K562 (cell line): ENCODE data around the gene CHST15. TPM values are rescaled to one million over a fixed set of nuclear protein-coding genes. Genes with fewer than 3 reads are reported as not detected.
A peak's percentile ranks its signal among the peaks of the same experiment; 100 is the strongest.

ENCODE experiments used
- CAMTA2 ChIP-seq: fragments of 250-450 bp; sonication (Bioruptor Pico); conservative IDR thresholded peaks from 2 replicates; pipeline ENCODE4 v1.5.1; 2022
- CTBP1 ChIP-seq: fragments of 450-650 bp; IDR thresholded peaks from 2 replicates; pipeline ENCODE4 v1.6.1; 2016; ENCODE audit warnings: borderline replicate concordance
- DNMT1 ChIP-seq: fragments of 450-650 bp; IDR thresholded peaks from 2 replicates; pipeline ENCODE4 v1.6.1; 2016; ENCODE audit warnings: antibody characterized with exemption, mild to moderate bottlenecking
- GABPB2 ChIP-seq: fragments of 250-450 bp; sonication (Bioruptor Pico); conservative IDR thresholded peaks from 2 replicates; pipeline ENCODE4 v1.5.1; 2021; ENCODE audit warnings: mild to moderate bottlenecking
- KDM4B ChIP-seq, 2 experiments: fragments of 450-650 bp in 1 of 2; sonication (generic) in 1 of 2; IDR thresholded peaks; 2 replicates each; pipeline ENCODE4 v1.6.1; 2016 to 2017; ENCODE audit warnings: borderline replicate concordance in 2 of 2, antibody characterized with exemption in 1 of 2, low read depth in 1 of 2, mild to moderate bottlenecking in 1 of 2
- NFIC ChIP-seq: fragments of 450-650 bp; IDR thresholded peaks from 2 replicates; pipeline ENCODE4 v1.6.1; 2017; ENCODE audit warnings: mild to moderate bottlenecking, inconsistent platforms
- POLR2A ChIP-seq: fragments of 450-650 bp; conservative IDR thresholded peaks from 2 replicates; pipeline ENCODE4 v1.6.1; 2016
- RAD21 ChIP-seq, 2 experiments: fragments of 250-450 bp in 1 of 2; fragments of 450-650 bp in 1 of 2; sonication (Bioruptor Pico) in 1 of 2; formaldehyde crosslinking in 1 of 2; IDR thresholded peaks in 1 of 2; conservative IDR thresholded peaks in 1 of 2; 2 replicates each; pipeline versions ENCODE4 v1.4.0 to v1.8.0; 2020 to 2022; ENCODE audit warnings: mild to moderate bottlenecking in 2 of 2, moderate library complexity in 1 of 2
- RBM14 ChIP-seq: fragments of 200-400 bp; formaldehyde crosslinking; IDR thresholded peaks from 2 replicates; pipeline ENCODE4 v1.6.1; 2018; ENCODE audit warnings: low read depth, mild to moderate bottlenecking, low read length, moderate library complexity, borderline replicate concordance; ENCODE audit not compliant: insufficient read depth
- RERE ChIP-seq: sonication (generic); formaldehyde crosslinking; IDR thresholded peaks from 2 replicates; pipeline ENCODE4 v1.8.0; 2023; ENCODE audit warnings: missing genetic modification reagents, mild to moderate bottlenecking, borderline replicate concordance
- STAG1 ChIP-seq: sonication (generic); formaldehyde crosslinking; IDR thresholded peaks from 2 replicates; pipeline ENCODE4 v1.5.0; 2020; ENCODE audit warnings: missing genetic modification reagents, borderline replicate concordance
- STAT5B ChIP-seq: fragments of 250-450 bp; sonication (Bioruptor Pico); IDR thresholded peaks from 2 replicates; pipeline ENCODE4 v1.8.0; 2021; ENCODE audit warnings: mild to moderate bottlenecking, inconsistent platforms
- U2AF1 ChIP-seq: fragments of 200-400 bp; formaldehyde crosslinking; optimal IDR thresholded peaks from 2 replicates; pipeline ENCODE3; 2017; ENCODE audit warnings: mild to moderate bottlenecking, low read depth, low read length, moderate library complexity
- ZFPM2 ChIP-seq: fragments of 250-450 bp; sonication (Bioruptor Pico); IDR thresholded peaks from 2 replicates; pipeline ENCODE4 v1.5.1; 2022; ENCODE audit warnings: mild to moderate bottlenecking
- ZNF174 ChIP-seq: fragments of 250-450 bp; sonication (Bioruptor Pico); IDR thresholded peaks from 2 replicates; pipeline ENCODE4 v1.4.0; 2020; ENCODE audit warnings: mild to moderate bottlenecking
- ZNF408 ChIP-seq: fragments of 250-450 bp; sonication (Bioruptor Pico); IDR thresholded peaks from 2 replicates; pipeline ENCODE4 v1.4.0; 2020; ENCODE audit warnings: low read depth, mild to moderate bottlenecking, moderate library complexity
- ZNF655 ChIP-seq: fragments of 250-450 bp; sonication (Bioruptor Pico); IDR thresholded peaks from 2 replicates; pipeline ENCODE4 v1.5.0; 2021
- polyA plus RNA-seq, 8 experiments: library from polyadenylated mRNA; depleted of rRNA in 4 of 8; stranded (reverse) in 5 of 8; unstranded in 3 of 8; fragments of >200 nt; fragmentation: Nextera tagmentation in 2 of 8; fragmentation: Illumina TruSeq in 1 of 8; extraction: Ambion mirVana in 2 of 8; extraction: Trizol in 1 of 8; gene quantifications; 2 replicates each; pipeline versions ENCODE4 v1.2.1 to v1.2.3, GENCODE V29; 2011 to 2014; ENCODE audit warnings: inconsistent platforms in 1 of 8, missing spikeins in 1 of 8
- total RNA-seq, 7 experiments: library from RNA; depleted of rRNA in 6 of 7; stranded (reverse); fragments of >200 nt in 6 of 7; fragmentation: Illumina TruSeq in 2 of 7; extraction: Trizol in 2 of 7; gene quantifications; 2 replicates each; pipeline versions ENCODE4 v1.2.1 to v1.2.3, GENCODE V29; 2011 to 2021; ENCODE audit warnings: low replicate concordance in 1 of 7
- TF ChIP-seq, protein P1 (sequence below): sonication (generic); formaldehyde crosslinking; IDR thresholded peaks from 2 replicates; pipeline ENCODE4 v1.8.0; 2022; ENCODE audit warnings: mild to moderate bottlenecking, low read depth, missing genetic modification reagents
- TF ChIP-seq, protein P2 (sequence below): fragments of 200-400 bp; formaldehyde crosslinking; IDR thresholded peaks from 2 replicates; pipeline ENCODE4 v1.6.1; 2017; ENCODE audit warnings: mild to moderate bottlenecking, low read depth, low read length, moderate library complexity

CHST15 gene
- total and polyA plus RNA-seq, 9 of the 15 experiments (the other 6 are each of a cell fraction or from before 2014, with no cell fraction given) = 0.04 to 0.16 (median 0.08) TPM

- no peak for TF ChIP-seq RERE (CRISPR knock-in tag)
- TF ChIP-seq, protein P1, sequence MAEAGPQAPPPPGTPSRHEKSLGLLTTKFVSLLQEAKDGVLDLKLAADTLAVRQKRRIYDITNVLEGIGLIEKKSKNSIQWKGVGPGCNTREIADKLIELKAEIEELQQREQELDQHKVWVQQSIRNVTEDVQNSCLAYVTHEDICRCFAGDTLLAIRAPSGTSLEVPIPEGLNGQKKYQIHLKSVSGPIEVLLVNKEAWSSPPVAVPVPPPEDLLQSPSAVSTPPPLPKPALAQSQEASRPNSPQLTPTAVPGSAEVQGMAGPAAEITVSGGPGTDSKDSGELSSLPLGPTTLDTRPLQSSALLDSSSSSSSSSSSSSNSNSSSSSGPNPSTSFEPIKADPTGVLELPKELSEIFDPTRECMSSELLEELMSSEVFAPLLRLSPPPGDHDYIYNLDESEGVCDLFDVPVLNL (CRISPR knock-in tag) = no peak
- no peak for TF ChIP-seq KDM4B (IDR thresholded peaks at IDR 0.05; ENCODE audit: borderline replicate concordance in 2 of 2, low read depth in 1 of 2)
- TF ChIP-seq RBM14 = no peak
- TF ChIP-seq CTBP1 = peak; percentile 83
- TF ChIP-seq RAD21 (CRISPR knock-in tag; conservative IDR thresholded peaks at IDR 0.05 in 1 of 2, IDR thresholded peaks at IDR 0.05 in 1 of 2) = 0 out of 4 replicates have a peak, but pooled peaks of 1 of the 2 experiments have one; percentile 2
- TF ChIP-seq NFIC = no peak
- no peak for TF ChIP-seq CAMTA2 (CRISPR knock-in tag)
- TF ChIP-seq ZNF174 (CRISPR knock-in tag) = no peak
- no peak for TF ChIP-seq ZNF655 (CRISPR knock-in tag)
- no peak for TF ChIP-seq STAG1 (CRISPR knock-in tag)
- no peak for TF ChIP-seq U2AF1
- TF ChIP-seq ZNF408 (CRISPR knock-in tag) = no peak
- no peak for TF ChIP-seq ZFPM2 (CRISPR knock-in tag)
- no peak for TF ChIP-seq STAT5B (CRISPR knock-in tag)
- no peak for TF ChIP-seq GABPB2 (CRISPR knock-in tag)
- TF ChIP-seq, protein P2, sequence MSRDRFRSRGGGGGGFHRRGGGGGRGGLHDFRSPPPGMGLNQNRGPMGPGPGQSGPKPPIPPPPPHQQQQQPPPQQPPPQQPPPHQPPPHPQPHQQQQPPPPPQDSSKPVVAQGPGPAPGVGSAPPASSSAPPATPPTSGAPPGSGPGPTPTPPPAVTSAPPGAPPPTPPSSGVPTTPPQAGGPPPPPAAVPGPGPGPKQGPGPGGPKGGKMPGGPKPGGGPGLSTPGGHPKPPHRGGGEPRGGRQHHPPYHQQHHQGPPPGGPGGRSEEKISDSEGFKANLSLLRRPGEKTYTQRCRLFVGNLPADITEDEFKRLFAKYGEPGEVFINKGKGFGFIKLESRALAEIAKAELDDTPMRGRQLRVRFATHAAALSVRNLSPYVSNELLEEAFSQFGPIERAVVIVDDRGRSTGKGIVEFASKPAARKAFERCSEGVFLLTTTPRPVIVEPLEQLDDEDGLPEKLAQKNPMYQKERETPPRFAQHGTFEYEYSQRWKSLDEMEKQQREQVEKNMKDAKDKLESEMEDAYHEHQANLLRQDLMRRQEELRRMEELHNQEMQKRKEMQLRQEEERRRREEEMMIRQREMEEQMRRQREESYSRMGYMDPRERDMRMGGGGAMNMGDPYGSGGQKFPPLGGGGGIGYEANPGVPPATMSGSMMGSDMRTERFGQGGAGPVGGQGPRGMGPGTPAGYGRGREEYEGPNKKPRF = no peak
- no peak for TF ChIP-seq DNMT1
- TF ChIP-seq POLR2A = no peak
Observed at GRCh38 chr10:124035928-124036558, 57.4 kb downstream of the CHST15 start (continued).
